ENCODE results near the gene METAP1. TPM values are rescaled to one million over a fixed set of nuclear protein-coding genes. Genes with fewer than 3 reads are reported as not detected.

Gene METAP1
- polyA plus RNA-seq, 3 donors: 15.9 to 21.7 (median 20.6) TPM

- WGBS (ENCODE audit: insufficient coverage): no CpG with 5 or more reads among the region's 5 CpGs
- Histone ChIP-seq H3K9ac (ENCODE audit: insufficient read depth, low read length, poor library complexity, severe bottlenecking) (no peak overlapping the region), H3K79me2 (ENCODE audit: insufficient read depth, low read length) (no peaks in the 10 kb centered on the region), H2AFZ (ENCODE audit: insufficient read depth, low read depth, low read length, poor library complexity, severe bottlenecking) (no peak overlapping the region), H3K27me3 (ENCODE audit: control insufficient read depth in 2 of 2, insufficient read depth in 2 of 2, low read length in 2 of 2) (no peaks in the 10 kb centered on the region), H4K20me1 (ENCODE audit: insufficient read depth, low read length) (no peaks in the 10 kb centered on the region), H3K27ac (ENCODE audit: low read depth in 1 of 2, low read length in 2 of 2) (no peak overlapping the region), H3K9me3 (replicated peaks in 1 of 2; ENCODE audit: control insufficient read depth in 1 of 2, insufficient read depth in 1 of 2, low read length in 2 of 2) (no peaks in the 10 kb centered on the region), H3K4me1 (ENCODE audit: control insufficient read depth in 1 of 2, insufficient read depth in 2 of 2, low read length in 2 of 2) (no peaks in the 10 kb centered on the region), H3K4me2 (replicated peaks; ENCODE audit: extremely low read depth, low read length, poor library complexity, severe bottlenecking) (no peak overlapping the region), H3K36me3 (replicated peaks in 1 of 2; ENCODE audit: control insufficient read depth in 1 of 2, insufficient read depth in 2 of 2, low read length in 2 of 2) (no peaks in the 10 kb centered on the region), H3K4me3 (replicated peaks in 1 of 3; ENCODE audit: low read depth in 2 of 3, low read length in 3 of 3) (no peak overlapping the region)
- H3K4me1 Mint-ChIP-seq: no peaks in the 10 kb centered on the region
- peaks cover 0 to 7% (median 2%) of the 10 kb centered on the region in 7 donors for H3K9me3 Mint-ChIP-seq
- DNase-seq: no peak
- no peaks in the 10 kb centered on the region for H3K27me3 Mint-ChIP-seq (ENCODE audit: low read depth in 3 of 3)
- intact Hi-C loops (cut with micrococcal nuclease): no loop called here
- no peak overlapping the region for H3K27ac Mint-ChIP-seq
- no peak overlapping the region for H3K4me3 Mint-ChIP-seq
- H3K36me3 Mint-ChIP-seq: no peaks in the 10 kb centered on the region
- no peak for TF ChIP-seq CTCF (IDR thresholded peaks at IDR 0.05)
Observed at GRCh38 chr4:98963538-98964433, 31.7 kb upstream of the METAP1 start.

GRCh38 chr4:98966926-98967325 lies 28.6 kb upstream of the METAP1 start:
- Histone ChIP-seq H3K27me3 (ENCODE audit: control insufficient read depth in 2 of 2, insufficient read depth in 2 of 2, low read length in 2 of 2) (no peaks in the 10 kb centered on the region), H3K4me3 (replicated peaks in 1 of 3; ENCODE audit: low read depth in 2 of 3, low read length in 3 of 3) (no peak overlapping the region), H3K79me2 (ENCODE audit: insufficient read depth, low read length) (no peaks in the 10 kb centered on the region), H3K27ac (ENCODE audit: low read depth in 1 of 2, low read length in 2 of 2) (no peak overlapping the region), H2AFZ (ENCODE audit: insufficient read depth, low read depth, low read length, poor library complexity, severe bottlenecking) (no peak overlapping the region), H3K4me1 (ENCODE audit: control insufficient read depth in 1 of 2, insufficient read depth in 2 of 2, low read length in 2 of 2) (no peaks in the 10 kb centered on the region), H3K9ac (ENCODE audit: insufficient read depth, low read length, poor library complexity, severe bottlenecking) (no peak overlapping the region), H3K36me3 (replicated peaks in 1 of 2; ENCODE audit: control insufficient read depth in 1 of 2, insufficient read depth in 2 of 2, low read length in 2 of 2) (no peaks in the 10 kb centered on the region), H3K9me3 (replicated peaks in 1 of 2; ENCODE audit: control insufficient read depth in 1 of 2, insufficient read depth in 1 of 2, low read length in 2 of 2) (no peaks in the 10 kb centered on the region), H3K4me2 (replicated peaks; ENCODE audit: extremely low read depth, low read length, poor library complexity, severe bottlenecking) (no peak overlapping the region), H4K20me1 (ENCODE audit: insufficient read depth, low read length) (no peaks in the 10 kb centered on the region)
- WGBS (ENCODE audit: insufficient coverage): no CpG with 5 or more reads among the region's 3 CpGs
- TF ChIP-seq CTCF (IDR thresholded peaks at IDR 0.05): no peak
- Mint-ChIP-seq H3K4me1 (peaks cover 4% of the 10 kb centered on the region), H3K27me3 (ENCODE audit: low read depth in 3 of 3) (peaks cover 0 to 2% (median 0%) of the 10 kb centered on the region in 3 donors), H3K27ac (no peak overlapping the region), H3K9me3 (peaks cover 0 to 7% (median 2%) of the 10 kb centered on the region in 7 donors), H3K36me3 (no peaks in the 10 kb centered on the region), H3K4me3 (no peak overlapping the region)
- intact Hi-C loops (cut with micrococcal nuclease): no loop called here
- DNase-seq: no peak

Data from CD14-positive monocyte (primary cell).